ENCODE results near the gene RPL23. TPM values are rescaled to one million over a fixed set of nuclear protein-coding genes. Genes with fewer than 3 reads are reported as not detected.

The RPL23 gene
- total and polyA plus RNA-seq, 2 experiments from 2014 or later = 491 to 1,384 TPM

DNA sequence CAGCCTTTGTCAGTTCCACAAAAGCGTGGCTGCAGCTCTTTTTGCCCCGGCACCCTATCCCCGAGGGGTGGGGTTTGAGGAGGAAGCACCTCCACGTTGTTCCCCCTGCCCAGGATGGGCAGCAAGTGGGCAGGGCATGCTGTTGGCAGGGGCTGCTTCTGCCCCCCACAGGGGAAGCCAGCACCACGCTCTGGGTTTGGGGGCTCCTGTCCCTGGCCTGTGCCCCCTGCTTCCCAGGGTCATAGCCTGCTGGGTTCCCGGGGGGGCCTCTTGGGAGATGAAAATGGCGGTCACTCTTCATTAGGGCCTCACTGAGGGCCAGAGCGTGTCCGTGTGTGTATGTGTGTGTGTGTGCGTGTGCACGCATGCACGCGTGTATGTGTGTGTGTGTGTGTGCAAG, 39.1 kb upstream of the RPL23 start:
- Histone ChIP-seq H3K9me3 (ENCODE audit: low read depth) (no peaks in the 10 kb centered on the region), H3K79me2 (peaks cover 80% of the 10 kb centered on the region), H3K27me3 (no peaks in the 10 kb centered on the region), H3K36me3 (replicated peaks; ENCODE audit: insufficient read depth, low read depth) (no peaks in the 10 kb centered on the region), H3K9me2 (replicated peaks; ENCODE audit: insufficient read depth) (no peaks in the 10 kb centered on the region), H3K4me3 (no peak overlapping the region), H2AFZ (no peak overlapping the region), H3K4me1 (ENCODE audit: insufficient read depth) (peaks cover 22% of the 10 kb centered on the region), H3K27ac (no peak overlapping the region), H3K4me2 (no peak overlapping the region), H4K20me1 (ENCODE audit: insufficient read depth, poor library complexity, severe bottlenecking) (peaks cover 79% of the 10 kb centered on the region)
- TF ChIP-seq, protein P1, sequence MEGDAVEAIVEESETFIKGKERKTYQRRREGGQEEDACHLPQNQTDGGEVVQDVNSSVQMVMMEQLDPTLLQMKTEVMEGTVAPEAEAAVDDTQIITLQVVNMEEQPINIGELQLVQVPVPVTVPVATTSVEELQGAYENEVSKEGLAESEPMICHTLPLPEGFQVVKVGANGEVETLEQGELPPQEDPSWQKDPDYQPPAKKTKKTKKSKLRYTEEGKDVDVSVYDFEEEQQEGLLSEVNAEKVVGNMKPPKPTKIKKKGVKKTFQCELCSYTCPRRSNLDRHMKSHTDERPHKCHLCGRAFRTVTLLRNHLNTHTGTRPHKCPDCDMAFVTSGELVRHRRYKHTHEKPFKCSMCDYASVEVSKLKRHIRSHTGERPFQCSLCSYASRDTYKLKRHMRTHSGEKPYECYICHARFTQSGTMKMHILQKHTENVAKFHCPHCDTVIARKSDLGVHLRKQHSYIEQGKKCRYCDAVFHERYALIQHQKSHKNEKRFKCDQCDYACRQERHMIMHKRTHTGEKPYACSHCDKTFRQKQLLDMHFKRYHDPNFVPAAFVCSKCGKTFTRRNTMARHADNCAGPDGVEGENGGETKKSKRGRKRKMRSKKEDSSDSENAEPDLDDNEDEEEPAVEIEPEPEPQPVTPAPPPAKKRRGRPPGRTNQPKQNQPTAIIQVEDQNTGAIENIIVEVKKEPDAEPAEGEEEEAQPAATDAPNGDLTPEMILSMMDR (IDR thresholded peaks at IDR 0.05; ENCODE audit: poor library complexity) = no peak
- TF ChIP-seq EZH2phosphoT487 (IDR thresholded peaks at IDR 0.05; ENCODE audit: low read depth, severe bottlenecking, unreplicated experiment) (no peak), EZH2 (IDR thresholded peaks at IDR 0.05; ENCODE audit: borderline replicate concordance) (no peak)
- no peak for DNase-seq (ENCODE audit: low spot score)
- WGBS (ENCODE audit: low lambda C conversion rate, missing lambda C conversion rate) = 95% methylated on average over 12 of the region's 13 CpGs

DNA sequence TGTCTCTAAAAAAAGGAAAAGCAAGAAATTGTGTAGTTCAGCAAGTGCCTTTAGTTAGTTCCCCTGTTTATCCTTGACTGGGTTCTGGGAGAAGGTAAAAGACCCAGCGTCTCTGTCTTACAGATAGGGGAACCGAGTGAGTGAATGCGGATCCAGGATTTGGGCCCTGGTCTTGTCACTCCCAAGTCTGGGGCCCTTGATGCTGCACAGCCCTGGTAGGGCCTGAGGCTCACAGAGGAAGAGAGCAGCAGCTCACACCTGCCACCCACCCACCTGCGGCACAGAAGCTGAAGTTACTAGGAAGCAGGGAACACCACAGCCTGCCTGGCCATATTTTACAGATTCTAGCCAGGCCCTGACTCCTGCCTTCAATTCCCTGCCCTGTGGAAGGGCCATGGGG, 38.6 kb upstream of the RPL23 start:
- Histone ChIP-seq H3K36me3 (replicated peaks; ENCODE audit: insufficient read depth, low read depth) (no peaks in the 10 kb centered on the region), H3K79me2 (peaks cover 80% of the 10 kb centered on the region)

DNA sequence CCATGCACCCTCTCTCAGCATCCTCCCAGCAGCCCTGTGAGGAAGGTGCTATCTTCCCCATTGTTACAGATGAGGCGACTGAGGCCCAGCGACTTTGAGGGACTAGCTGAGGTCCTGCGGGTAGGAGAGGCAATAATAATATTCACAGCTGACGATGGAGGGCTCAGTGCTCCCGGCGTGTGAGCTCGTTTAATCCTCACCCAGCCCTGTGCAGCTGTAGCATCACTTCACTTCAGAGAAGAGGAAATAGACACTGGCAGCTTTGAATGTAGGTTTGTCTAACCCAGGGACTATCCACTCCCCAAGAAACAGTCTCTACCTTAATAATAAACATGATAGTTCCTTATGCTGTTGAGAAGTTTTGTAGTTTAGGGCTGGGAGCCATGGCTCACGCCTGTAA, 37.9 kb upstream of the RPL23 start:
- Histone ChIP-seq H3K36me3 (replicated peaks; ENCODE audit: insufficient read depth, low read depth) (no peaks in the 10 kb centered on the region), H3K9me2 (replicated peaks; ENCODE audit: insufficient read depth) (no peaks in the 10 kb centered on the region), H3K27me3 (no peaks in the 10 kb centered on the region), H3K4me1 (ENCODE audit: insufficient read depth) (peaks cover 14% of the 10 kb centered on the region), H2AFZ (no peak overlapping the region), H3K27ac (no peak overlapping the region), H3K9me3 (ENCODE audit: low read depth) (no peaks in the 10 kb centered on the region), H3K4me2 (no peak overlapping the region), H3K79me2 (peaks cover 81% of the 10 kb centered on the region), H4K20me1 (ENCODE audit: insufficient read depth, poor library complexity, severe bottlenecking) (peaks cover 79% of the 10 kb centered on the region), H3K4me3 (no peak overlapping the region)
- DNase-seq (ENCODE audit: low spot score) = no peak
- TF ChIP-seq, protein P1 (IDR thresholded peaks at IDR 0.05; ENCODE audit: poor library complexity) = no peak
- 93% methylated on average over 8 of the region's 8 CpGs for WGBS (ENCODE audit: low lambda C conversion rate, missing lambda C conversion rate)

More for the DNA sequence above, 38.6 kb upstream of the RPL23 start:
- Histone ChIP-seq H3K4me2 (no peak overlapping the region), H3K4me3 (no peak overlapping the region), H3K9me3 (ENCODE audit: low read depth) (no peaks in the 10 kb centered on the region), H3K27me3 (no peaks in the 10 kb centered on the region), H3K27ac (no peak overlapping the region), H4K20me1 (ENCODE audit: insufficient read depth, poor library complexity, severe bottlenecking) (peaks cover 79% of the 10 kb centered on the region), H3K9me2 (replicated peaks; ENCODE audit: insufficient read depth) (no peaks in the 10 kb centered on the region), H3K4me1 (ENCODE audit: insufficient read depth) (peaks cover 16% of the 10 kb centered on the region), H2AFZ (no peak overlapping the region)
- no peak for DNase-seq (ENCODE audit: low spot score)
- WGBS (ENCODE audit: low lambda C conversion rate, missing lambda C conversion rate) = 92% methylated on average over 4 of the region's 4 CpGs
- TF ChIP-seq EZH2phosphoT487 (IDR thresholded peaks at IDR 0.05; ENCODE audit: low read depth, severe bottlenecking, unreplicated experiment) = no peak
- TF ChIP-seq EZH2 (IDR thresholded peaks at IDR 0.05; ENCODE audit: borderline replicate concordance) = no peak
- TF ChIP-seq, protein P1 (IDR thresholded peaks at IDR 0.05; ENCODE audit: poor library complexity) = no peak

DNA sequence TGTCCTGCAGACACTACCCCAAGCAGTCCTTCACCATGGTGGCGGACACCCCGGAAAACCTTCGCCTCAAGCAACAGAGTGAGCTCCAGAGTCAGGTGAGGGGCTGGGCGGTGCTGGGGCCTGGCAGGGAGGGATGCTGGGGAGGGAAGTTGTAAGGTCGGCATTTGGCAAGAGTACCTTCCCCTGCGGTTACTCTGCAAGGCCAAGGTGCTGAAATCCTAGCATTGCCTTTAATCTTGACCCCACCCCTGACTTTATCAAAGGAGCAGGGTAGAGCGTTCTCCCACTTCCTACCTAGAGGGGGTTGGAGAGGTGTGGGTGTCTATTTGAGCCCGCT, 36.9 kb upstream of the RPL23 start:
- WGBS (ENCODE audit: low lambda C conversion rate, missing lambda C conversion rate) = 92% methylated on average over 8 of the region's 8 CpGs
- Histone ChIP-seq H3K4me2 (no peak overlapping the region), H2AFZ (no peak overlapping the region), H4K20me1 (ENCODE audit: insufficient read depth, poor library complexity, severe bottlenecking) (peaks cover 86% of the 10 kb centered on the region), H3K27ac (no peak overlapping the region), H3K79me2 (peaks cover 81% of the 10 kb centered on the region), H3K4me1 (ENCODE audit: insufficient read depth) (peaks cover 21% of the 10 kb centered on the region), H3K27me3 (no peaks in the 10 kb centered on the region), H3K4me3 (no peak overlapping the region), H3K9me2 (replicated peaks; ENCODE audit: insufficient read depth) (no peaks in the 10 kb centered on the region), H3K9me3 (ENCODE audit: low read depth) (no peaks in the 10 kb centered on the region), H3K36me3 (replicated peaks; ENCODE audit: insufficient read depth, low read depth) (no peaks in the 10 kb centered on the region)
- TF ChIP-seq EZH2 (IDR thresholded peaks at IDR 0.05; ENCODE audit: borderline replicate concordance) (no peak), EZH2phosphoT487 (IDR thresholded peaks at IDR 0.05; ENCODE audit: low read depth, severe bottlenecking, unreplicated experiment) (no peak)
- TF ChIP-seq, protein P1 (IDR thresholded peaks at IDR 0.05; ENCODE audit: poor library complexity) = no peak
- DNase-seq (ENCODE audit: low spot score) = no peak

Measured in hepatocyte (in vitro differentiated cells).